IMR-90 (cell line): ENCODE measurements around the gene TCP11L1. TPM values are rescaled to one million over a fixed set of nuclear protein-coding genes. Genes with fewer than 3 reads are reported as not detected.

ENCODE experiments used
- ATAC-seq: fragments of 200-7000 bp; cut with Tn5 transposase; 2 replicates; pipeline ENCODE4 v1.9.1; 2020; ENCODE audit warnings: low read depth, mild to moderate bottlenecking, moderate library complexity
- BruUV-seq: library from RNA; stranded (reverse); fragments of 400-500 nt; replicated peaks from 2 replicates; lab custom pipeline; 2021; lab: Mats Ljungman, UMichigan
- CTCF ChIA-PET: fragments of 300-600 bp; formaldehyde crosslinking; extraction: SDS; loops from one replicate; lab custom pipeline; 2021; ENCODE audit warnings: antibody characterized with exemption; lab: Yijun Ruan, JAX
- POLR2A ChIA-PET: fragments of 300-600 bp; sonication (Branson Sonifier 250); formaldehyde crosslinking; loops from one replicate; lab custom pipeline; 2022; ENCODE audit warnings: antibody characterized with exemption; ENCODE audit not compliant: unreplicated experiment; lab: Charles Lee
- DNase-seq: peaks from one replicate; pipeline ENCODE4 v3.0.0; 2013
- H2AFZ ChIP-seq: replicated peaks from 2 replicates; pipeline ENCODE3; 2013; ENCODE audit warnings: low read length, mild to moderate bottlenecking; ENCODE audit not compliant: poor library complexity
- H2AK5ac ChIP-seq: 2 replicates; pipeline ENCODE4 v1.6.1; 2013; ENCODE audit warnings: low read depth, low read length, inconsistent platforms
- H2AK9ac ChIP-seq: replicated peaks from 2 replicates; pipeline ENCODE3; 2013; ENCODE audit warnings: mild to moderate bottlenecking, low read depth, low read length, moderate library complexity; ENCODE audit not compliant: poor library complexity
- H2BK120ac ChIP-seq: 2 replicates; pipeline ENCODE4 v1.6.1; 2013; ENCODE audit warnings: low read depth, low read length, inconsistent platforms
- H2BK15ac ChIP-seq: 3 replicates; pipeline ENCODE4 v1.6.1; 2013; ENCODE audit warnings: low read depth, low read length, inconsistent platforms
- H2BK20ac ChIP-seq: 2 replicates; pipeline ENCODE4 v1.6.1; 2013; ENCODE audit warnings: low read depth, mild to moderate bottlenecking, inconsistent platforms, low read length, moderate library complexity
- H2BK5ac ChIP-seq: 2 replicates; pipeline ENCODE4 v1.6.1; 2013; ENCODE audit warnings: mild to moderate bottlenecking, low read depth, low read length, inconsistent platforms; ENCODE audit not compliant: poor library complexity, severe bottlenecking
- H3K14ac ChIP-seq: replicated peaks from 2 replicates; pipeline ENCODE4 v1.6.1; 2013; ENCODE audit warnings: low read depth, low read length, inconsistent platforms
- H3K18ac ChIP-seq: 2 replicates; pipeline ENCODE4 v1.6.1; 2013; ENCODE audit warnings: low read depth, low read length, control low read depth
- H3K23ac ChIP-seq: 2 replicates; pipeline ENCODE4 v1.6.1; 2013; ENCODE audit warnings: low read depth, low read length, inconsistent platforms
- H3K27ac ChIP-seq: 2 replicates; pipeline ENCODE4 v1.5.1; 2013; ENCODE audit warnings: mild to moderate bottlenecking, control low read depth, low read length; ENCODE audit not compliant: insufficient read depth
- H3K27me3 ChIP-seq: 2 replicates; pipeline ENCODE4 v1.6.1; 2013; ENCODE audit warnings: low read length; ENCODE audit not compliant: control insufficient read depth, insufficient read depth
- H3K36me3 ChIP-seq: 2 replicates; pipeline ENCODE4 v1.6.1; 2013; ENCODE audit warnings: low read length, mixed read lengths; ENCODE audit not compliant: control insufficient read depth, insufficient read depth
- H3K4ac ChIP-seq: 2 replicates; pipeline ENCODE4 v1.6.1; 2013; ENCODE audit warnings: low read depth, low read length, inconsistent platforms
- H3K4me1 ChIP-seq: 2 replicates; pipeline ENCODE4 v1.6.1; 2013; ENCODE audit warnings: low read length, mixed read lengths; ENCODE audit not compliant: control insufficient read depth, insufficient read depth
- H3K4me2 ChIP-seq: 2 replicates; pipeline ENCODE4 v1.6.1; 2013; ENCODE audit warnings: low read depth, mild to moderate bottlenecking, control low read depth, low read length, moderate library complexity
- H3K4me3 ChIP-seq: 2 replicates; pipeline ENCODE4 v1.5.1; 2013; ENCODE audit warnings: low read depth, mild to moderate bottlenecking, control low read depth, low read length, moderate library complexity; ENCODE audit not compliant: insufficient read depth
- H3K56ac ChIP-seq: 2 replicates; pipeline ENCODE4 v1.6.1; 2013; ENCODE audit warnings: low read length, inconsistent platforms; ENCODE audit not compliant: insufficient read depth; ENCODE audit errors: extremely low read depth
- H3K79me1 ChIP-seq, 2 experiments: 2 replicates each; pipeline ENCODE4 v1.6.1; 2013; ENCODE audit warnings: low read length in 2 of 2, inconsistent platforms in 1 of 2, low read depth in 1 of 2
- H3K9ac ChIP-seq: 2 replicates; pipeline ENCODE4 v1.6.1; 2013; ENCODE audit warnings: low read depth, low read length, control low read depth
- H3K9me1 ChIP-seq: 2 replicates; pipeline ENCODE4 v1.6.1; 2013; ENCODE audit warnings: low read length, inconsistent platforms; ENCODE audit not compliant: insufficient read depth
- H3K9me3 ChIP-seq: 2 replicates; pipeline ENCODE4 v1.6.1; 2013; ENCODE audit warnings: low read length; ENCODE audit not compliant: control insufficient read depth, insufficient read depth
- H4K20me1 ChIP-seq: 2 replicates; pipeline ENCODE4 v1.6.1; 2013; ENCODE audit warnings: low read length, inconsistent platforms; ENCODE audit not compliant: insufficient read depth
- H4K5ac ChIP-seq: 2 replicates; pipeline ENCODE4 v1.6.1; 2013; ENCODE audit warnings: mild to moderate bottlenecking, low read depth, low read length, control low read depth
- H4K8ac ChIP-seq, 2 experiments: 2 replicates each; pipeline ENCODE4 v1.6.1; 2013; ENCODE audit warnings: low read depth in 2 of 2, low read length in 2 of 2, control low read depth in 1 of 2, inconsistent platforms in 1 of 2
- H4K91ac ChIP-seq: 2 replicates; pipeline ENCODE4 v1.6.1; 2013; ENCODE audit warnings: low read depth, low read length, inconsistent platforms; ENCODE audit not compliant: insufficient read depth
- FOS ChIP-seq: fragments of 150-350 bp; IDR thresholded peaks from 2 replicates; pipeline ENCODE4 v1.6.1; 2016; ENCODE audit warnings: low read depth, low read length
- MAZ ChIP-seq: IDR thresholded peaks from 2 replicates; pipeline ENCODE4 v1.6.1; 2012; ENCODE audit warnings: low read depth, mild to moderate bottlenecking, low read length, improper control_type of control experiment, moderate library complexity, borderline replicate concordance
- RAD21 ChIP-seq: IDR thresholded peaks from 2 replicates; pipeline ENCODE4 v1.6.1; 2012; ENCODE audit warnings: low read length, improper control_type of control experiment
- SMC3 ChIP-seq: fragments of 150-350 bp; IDR thresholded peaks from 2 replicates; pipeline ENCODE4 v1.6.1; 2016; ENCODE audit warnings: low read depth, mild to moderate bottlenecking, antibody characterized with exemption, low read length, moderate library complexity
- whole genome bisulfite sequencing, 2 experiments: methylation state at CpG; one replicate each; pipeline versions ENCODE4 v1.1.5 to v1.1.7; 2013; ENCODE audit warnings: missing lambda C conversion rate in 2 of 2; ENCODE audit not compliant: insufficient read length in 1 of 2; ENCODE audit errors: extremely low coverage in 2 of 2; 5-methylcytosine and 5-hydroxymethylcytosine counted together
- dilution Hi-C: fragments of 300-500 bp; cut with HindIII; formaldehyde crosslinking; loops from one replicate; pipeline ENCODE4 v1.14.3; 2018; ENCODE audit warnings: low sequenced_read_pairs; ENCODE audit not compliant: unreplicated experiment
- in situ Hi-C: fragments of 300-500 bp; cut with MboI; formaldehyde crosslinking; loops from 3 replicates; pipeline ENCODE4 v1.14.3; 2019; ENCODE audit warnings: low sequenced_read_pairs, inconsistent platforms, mixed read lengths
- intact Hi-C: fragments of 100-400 bp; cut with micrococcal nuclease; formaldehyde crosslinking; loops from 2 replicates; pipeline ENCODE4 v1.10.0; 2022
- polyA plus RNA-seq, 3 experiments: library from polyadenylated mRNA; depleted of rRNA; stranded (reverse); fragments of >200 nt; gene quantifications; 2 replicates each; pipeline ENCODE4 v1.2.3, GENCODE V29; 2012; ENCODE audit warnings: low replicate concordance in 1 of 3
- total RNA-seq: library from RNA; depleted of rRNA; stranded (reverse); fragments of >200 nt; gene quantifications from 2 replicates; pipeline ENCODE4 v1.2.3, GENCODE V29; 2012
- TF ChIP-seq, protein P1 (sequence below): conservative IDR thresholded peaks from 2 replicates; pipeline ENCODE4 v1.5.1; 2012; ENCODE audit warnings: mild to moderate bottlenecking, low read depth, low read length, improper control_type of control experiment

TCP11L1 gene
- total and polyA plus RNA-seq, 2 of the 4 experiments (the other 2 are of a cell fraction) = 13.9 to 17.4 TPM

DNA sequence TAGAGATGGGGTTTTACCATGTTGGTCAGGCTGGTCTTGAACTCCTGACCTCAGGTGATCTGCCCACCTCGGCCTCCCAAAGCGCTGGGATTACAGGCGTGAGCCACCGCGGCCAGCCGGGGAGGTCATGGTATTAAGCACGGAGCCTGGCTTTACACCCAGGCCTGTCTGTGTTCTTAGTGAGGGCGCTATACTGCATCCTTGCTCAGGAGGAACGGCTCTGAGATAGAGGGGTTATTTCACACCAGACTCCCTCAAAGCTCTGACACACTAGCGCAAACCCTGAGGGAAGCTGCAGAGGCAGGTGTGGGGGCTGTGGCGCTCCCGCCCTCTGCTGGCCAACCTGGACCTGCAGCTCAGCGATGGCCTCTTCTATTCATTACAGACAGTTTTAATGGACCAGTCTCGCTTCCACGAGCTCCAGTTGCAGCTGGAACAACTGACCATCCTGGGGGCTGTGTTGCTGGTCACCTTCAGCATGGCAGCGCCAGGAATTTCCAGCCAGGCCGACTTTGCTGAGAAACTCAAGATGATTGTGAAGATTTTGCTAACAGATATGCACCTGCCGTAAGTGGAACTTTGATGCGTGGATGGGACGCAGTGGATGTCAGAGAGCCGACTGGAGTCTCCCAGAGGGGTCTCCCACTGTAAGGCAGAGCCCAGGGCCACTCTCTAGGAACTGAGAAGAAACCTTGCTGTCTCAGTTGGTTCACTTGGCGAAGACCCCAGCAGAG, 26.2 kb downstream of the TCP11L1 start:
- CTCF ChIA-PET = interaction anchor here (0.6 to 2.6 kb wide), 13 partner anchors 12 to 279 kb away, joined by 3 to 16 read pairs (median 4); no protein-coding TSS in a partner anchor
- H3K4ac ChIP-seq = no peak overlapping the region
- TF ChIP-seq RAD21 (peak; percentile 93), FOS (no peak), SMC3 (peak; percentile 97), MAZ (peak; percentile 82)
- TF ChIP-seq, protein P1, sequence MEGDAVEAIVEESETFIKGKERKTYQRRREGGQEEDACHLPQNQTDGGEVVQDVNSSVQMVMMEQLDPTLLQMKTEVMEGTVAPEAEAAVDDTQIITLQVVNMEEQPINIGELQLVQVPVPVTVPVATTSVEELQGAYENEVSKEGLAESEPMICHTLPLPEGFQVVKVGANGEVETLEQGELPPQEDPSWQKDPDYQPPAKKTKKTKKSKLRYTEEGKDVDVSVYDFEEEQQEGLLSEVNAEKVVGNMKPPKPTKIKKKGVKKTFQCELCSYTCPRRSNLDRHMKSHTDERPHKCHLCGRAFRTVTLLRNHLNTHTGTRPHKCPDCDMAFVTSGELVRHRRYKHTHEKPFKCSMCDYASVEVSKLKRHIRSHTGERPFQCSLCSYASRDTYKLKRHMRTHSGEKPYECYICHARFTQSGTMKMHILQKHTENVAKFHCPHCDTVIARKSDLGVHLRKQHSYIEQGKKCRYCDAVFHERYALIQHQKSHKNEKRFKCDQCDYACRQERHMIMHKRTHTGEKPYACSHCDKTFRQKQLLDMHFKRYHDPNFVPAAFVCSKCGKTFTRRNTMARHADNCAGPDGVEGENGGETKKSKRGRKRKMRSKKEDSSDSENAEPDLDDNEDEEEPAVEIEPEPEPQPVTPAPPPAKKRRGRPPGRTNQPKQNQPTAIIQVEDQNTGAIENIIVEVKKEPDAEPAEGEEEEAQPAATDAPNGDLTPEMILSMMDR = peak; percentile 91
- peaks cover 39% of the 10 kb centered on the region for H3K36me3 ChIP-seq
- H4K91ac ChIP-seq = no peak overlapping the region
- intact Hi-C loops = loop anchor here (1.0 kb wide), 2 partner anchors 105 to 256 kb away; no protein-coding TSS in a partner anchor
- H3K27ac ChIP-seq = no peak overlapping the region
- H3K4me1 ChIP-seq = peaks cover 7% of the 10 kb centered on the region; the same call in 1 of the 2 replicates
- 0 out of 2 replicates have a peak, but pooled peaks cover 16% of the 10 kb centered on the region for H3K9me1 ChIP-seq
- POLR2A ChIA-PET = no interaction called here
- ATAC-seq (peak; percentile 80), DNase-seq (peak; percentile 64)
- no peaks in the 10 kb centered on the region for H3K27me3 ChIP-seq
- dilution Hi-C loops = no loop called here
- H3K9ac ChIP-seq = no peak overlapping the region
- H2AK9ac ChIP-seq = peak overlapping the region; percentile 31
- H3K79me1 ChIP-seq = peaks cover 0 to 11% of the 10 kb centered on the region in 2 experiments; a peak in 1 of 4 replicates
- no peak overlapping the region for H3K4me3 ChIP-seq
- BruUV-seq = no TSS peak
- H3K4me2 ChIP-seq = no peak overlapping the region
- in situ Hi-C loops = loop anchor here (25.0 kb wide), 2 partner anchors 228 to 478 kb away; partner anchors contain the start of genes EIF3M and PRRG4
- H4K5ac ChIP-seq = no peak overlapping the region
- H2AFZ ChIP-seq = no peak overlapping the region
- H3K56ac ChIP-seq = no peak overlapping the region
- WGBS, 2 experiments = 86% methylated on average over 5 of the region's 22 CpGs; no CpG with 5 or more reads in 1 of the 2 experiments
- no peaks in the 10 kb centered on the region for H3K9me3 ChIP-seq
- H3K14ac ChIP-seq = no peak overlapping the region
- no peak overlapping the region for H3K18ac ChIP-seq
- no peak overlapping the region for H2AK5ac ChIP-seq
- H2BK5ac ChIP-seq = no peak overlapping the region
- no peak overlapping the region for H4K8ac ChIP-seq
- H4K20me1 ChIP-seq = no peaks in the 10 kb centered on the region
- H2BK120ac ChIP-seq = no peak overlapping the region
- no peak overlapping the region for H2BK15ac ChIP-seq
- no peak overlapping the region for H3K23ac ChIP-seq
- H2BK20ac ChIP-seq = no peak overlapping the region
